Activated CD8-positive, alpha-beta memory T cell treated with anti-CD3 and anti-CD28 coated beads, Interleukin-2, amount 50 U/mL, for 24 hours (primary cell): ENCODE results near the gene WDFY4.

ENCODE experiments used
- DNase-seq: peaks from one replicate; pipeline ENCODE4 v3.0.0-alpha.2; 2020; ENCODE audit errors: extremely low read depth

WDFY4 gene

DNA sequence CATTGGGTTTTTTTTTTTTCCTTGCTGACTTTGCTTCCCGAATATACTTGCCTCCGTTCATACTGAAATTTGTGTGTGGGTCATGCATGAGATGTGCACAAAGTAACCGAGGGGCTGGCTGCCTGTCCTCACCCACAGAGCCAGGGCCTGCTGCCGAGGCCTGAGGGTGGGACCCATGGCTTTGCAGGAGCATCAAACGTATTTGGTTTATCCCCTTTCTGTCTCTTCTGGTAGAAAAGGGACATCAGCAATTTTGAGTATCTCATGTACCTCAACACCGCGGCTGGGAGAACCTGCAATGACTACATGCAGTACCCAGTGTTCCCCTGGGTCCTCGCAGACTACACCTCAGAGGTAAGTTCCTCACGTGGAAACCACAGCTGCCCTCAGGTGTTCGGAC, 258.4 kb downstream of the WDFY4 start:
- no peak for DNase-seq

DNA sequence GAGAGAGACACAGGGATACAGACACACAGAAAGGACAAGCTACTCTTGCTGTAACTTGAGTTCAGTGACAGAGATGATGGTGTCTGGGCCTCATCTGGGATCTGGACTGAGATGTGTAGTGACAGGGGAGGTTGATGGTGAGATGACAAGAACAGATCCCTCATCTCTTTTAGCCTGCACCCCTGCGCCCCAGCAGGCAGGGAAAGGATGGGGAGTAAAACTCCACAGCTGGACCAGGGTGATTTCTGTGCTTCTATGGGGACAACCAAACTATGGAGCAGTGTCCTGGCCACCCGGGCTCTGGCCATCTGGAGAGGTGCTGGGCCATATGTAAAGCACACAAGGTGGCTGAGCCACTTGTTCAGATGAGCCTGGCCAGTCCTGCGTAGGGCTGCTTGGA, 259.5 kb downstream of the WDFY4 start:
- DNase-seq, result no peak

DNA sequence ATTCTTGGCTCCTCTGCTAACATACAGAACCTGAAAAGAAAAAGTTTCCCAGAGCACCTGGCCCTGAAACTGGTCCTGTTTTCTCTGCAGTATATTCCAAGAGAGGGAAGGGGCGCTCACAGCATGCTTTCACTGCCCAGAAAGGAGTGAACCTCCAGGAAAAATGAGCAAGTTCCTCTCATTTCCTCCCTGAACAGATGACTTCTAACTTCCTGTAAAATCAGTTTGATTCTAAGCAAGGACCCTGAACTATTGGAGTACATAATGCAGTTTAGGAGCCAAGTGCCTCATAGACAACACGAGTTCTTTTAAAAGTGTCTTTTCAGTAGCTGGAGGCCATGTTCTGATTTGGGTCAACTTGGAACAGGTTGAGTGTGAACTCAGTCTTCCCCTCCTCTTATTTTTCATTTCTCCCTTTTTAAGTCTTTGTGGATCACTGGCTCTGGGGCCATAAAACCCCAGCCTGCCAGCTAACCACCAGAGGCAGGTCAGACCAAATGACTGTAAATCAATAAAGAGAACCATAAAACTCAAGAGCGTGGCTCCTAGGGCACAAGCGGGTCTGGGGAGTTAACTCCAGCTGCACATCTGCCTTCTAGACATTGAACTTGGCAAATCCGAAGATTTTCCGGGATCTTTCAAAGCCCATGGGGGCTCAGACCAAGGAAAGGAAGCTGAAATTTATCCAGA, 260.9 kb downstream of the WDFY4 start:
- DNase-seq, result no peak

DNA sequence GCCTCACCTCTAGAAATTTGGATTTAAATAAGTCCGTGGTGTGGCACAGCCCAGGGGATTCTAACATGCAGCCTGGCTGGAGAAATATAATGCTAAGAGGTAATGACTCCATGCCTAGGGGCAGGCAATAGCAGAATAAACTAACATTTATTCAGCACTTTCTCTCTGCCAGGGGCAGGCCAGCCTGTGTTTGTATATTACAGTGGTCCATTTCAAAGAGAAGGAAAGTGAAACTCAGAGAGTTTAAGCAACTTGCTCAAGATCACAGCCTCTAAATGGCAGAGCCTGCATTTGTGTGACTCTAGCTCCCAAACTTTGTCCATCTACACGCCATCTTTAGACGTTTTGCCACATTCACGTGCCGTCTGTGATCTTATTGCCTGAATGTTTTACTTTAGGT, 261.7 kb downstream of the WDFY4 start:
- no peak for DNase-seq

DNA sequence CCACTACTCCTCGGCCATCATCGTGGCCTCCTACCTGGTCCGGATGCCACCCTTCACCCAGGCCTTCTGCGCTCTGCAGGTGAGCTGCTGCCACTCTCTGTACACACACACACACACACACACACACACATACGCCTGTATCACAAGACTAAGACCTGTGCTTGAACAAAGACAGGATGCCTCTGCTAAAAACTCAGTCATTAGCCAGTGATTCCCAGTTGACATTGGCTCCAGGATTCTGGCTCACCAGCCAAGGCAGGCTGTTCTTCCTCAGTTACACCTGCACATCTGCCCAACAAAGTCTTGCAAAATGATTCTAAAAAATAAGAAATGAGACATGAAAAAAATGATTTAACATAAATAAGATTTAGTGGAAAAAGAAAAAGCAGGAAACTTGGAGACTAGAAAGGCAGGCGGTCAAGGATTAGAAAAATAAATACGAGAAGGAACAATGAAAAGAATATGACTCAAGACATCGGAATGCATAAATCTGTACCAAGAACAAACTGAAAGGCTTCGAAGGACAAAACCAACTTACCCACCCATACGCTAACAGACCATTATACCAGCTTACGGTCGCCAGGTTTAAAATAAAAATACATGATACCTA, 262.3 kb downstream of the WDFY4 start:
- DNase-seq, result no peak

DNA sequence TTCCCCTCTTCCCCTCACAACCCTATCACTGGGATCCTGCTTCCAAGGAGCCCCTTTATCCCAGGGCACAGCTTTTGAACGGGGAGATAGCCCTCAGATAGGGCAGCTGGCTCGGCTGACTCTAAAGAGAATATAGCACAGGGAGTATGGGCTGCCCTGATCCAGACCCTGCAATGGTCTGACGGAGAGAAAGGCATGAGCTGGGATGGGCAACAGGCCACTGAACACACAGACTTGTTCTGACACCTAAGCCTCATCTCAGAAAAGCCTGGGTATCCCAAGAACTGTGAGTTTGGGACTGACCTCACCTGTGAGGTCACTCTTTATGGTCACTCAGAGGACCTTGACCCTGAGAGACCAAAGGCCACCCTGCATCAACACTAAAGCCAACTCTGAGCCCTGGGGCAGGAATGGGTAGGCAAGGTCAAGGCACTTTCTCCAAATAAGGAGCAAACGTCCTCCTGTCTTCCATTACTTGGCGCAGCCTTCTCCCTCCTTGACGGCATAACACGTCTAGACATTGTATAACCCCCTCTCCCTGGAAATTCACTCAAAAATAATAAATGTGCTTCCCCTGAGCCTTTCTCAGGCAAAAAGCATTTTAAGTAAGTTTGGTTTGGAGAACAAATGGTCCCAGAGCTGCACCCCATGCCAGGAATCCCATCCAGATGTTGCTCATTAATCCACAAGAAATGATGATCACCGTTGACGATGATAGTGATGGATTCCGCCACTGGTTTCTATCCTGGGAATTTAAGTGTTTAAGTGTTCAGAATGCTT, 263.2 kb downstream of the WDFY4 start:
- DNase-seq, result no peak

DNA sequence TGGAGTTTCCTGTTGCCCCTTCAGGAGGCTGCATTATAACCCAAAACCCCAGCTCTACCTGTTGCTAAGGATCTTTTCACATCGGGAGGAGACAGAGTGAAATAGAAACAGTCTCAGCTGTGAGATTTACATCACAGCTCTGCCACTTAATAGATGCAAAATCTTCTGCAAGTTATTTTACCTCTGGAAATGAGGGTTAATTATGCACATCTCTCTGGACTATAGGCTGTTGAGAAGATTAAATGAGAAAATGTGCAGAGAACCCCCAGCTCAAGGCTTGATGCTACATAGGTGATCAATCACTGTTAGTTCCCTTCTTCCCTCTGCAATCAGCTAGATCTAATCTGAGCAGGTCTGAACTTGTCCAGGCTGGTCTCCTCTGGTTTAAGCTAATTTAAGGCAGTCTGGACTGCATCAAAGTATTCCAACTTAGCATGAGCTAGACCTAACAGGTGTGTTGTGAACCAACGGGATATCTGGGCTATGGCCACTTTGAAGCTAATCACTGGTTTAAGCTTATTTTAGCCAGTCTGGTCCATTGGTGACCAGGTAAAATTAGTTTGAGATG, 263.9 kb downstream of the WDFY4 start:
- no peak for DNase-seq

DNA sequence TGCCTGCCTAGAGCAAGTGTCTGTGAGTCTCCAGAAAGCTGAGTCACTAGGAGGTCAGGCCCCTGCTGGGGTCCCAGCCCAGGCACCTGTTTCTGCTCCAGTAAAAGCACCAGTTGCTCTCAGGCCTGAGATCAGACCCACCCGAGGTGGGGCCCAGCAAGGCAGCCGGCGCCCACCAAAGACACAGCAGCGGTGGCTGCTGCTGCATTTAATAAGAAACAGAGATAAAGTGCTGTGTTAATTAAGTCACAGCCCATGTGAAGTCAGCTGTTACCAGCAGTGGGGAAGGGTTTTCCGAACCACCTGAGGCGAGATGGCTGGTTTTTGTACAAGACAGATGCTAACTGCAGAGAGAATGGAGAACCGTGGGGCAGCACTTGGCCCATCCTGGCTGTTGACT, 267.0 kb downstream of the WDFY4 start:
- no peak for DNase-seq

DNA sequence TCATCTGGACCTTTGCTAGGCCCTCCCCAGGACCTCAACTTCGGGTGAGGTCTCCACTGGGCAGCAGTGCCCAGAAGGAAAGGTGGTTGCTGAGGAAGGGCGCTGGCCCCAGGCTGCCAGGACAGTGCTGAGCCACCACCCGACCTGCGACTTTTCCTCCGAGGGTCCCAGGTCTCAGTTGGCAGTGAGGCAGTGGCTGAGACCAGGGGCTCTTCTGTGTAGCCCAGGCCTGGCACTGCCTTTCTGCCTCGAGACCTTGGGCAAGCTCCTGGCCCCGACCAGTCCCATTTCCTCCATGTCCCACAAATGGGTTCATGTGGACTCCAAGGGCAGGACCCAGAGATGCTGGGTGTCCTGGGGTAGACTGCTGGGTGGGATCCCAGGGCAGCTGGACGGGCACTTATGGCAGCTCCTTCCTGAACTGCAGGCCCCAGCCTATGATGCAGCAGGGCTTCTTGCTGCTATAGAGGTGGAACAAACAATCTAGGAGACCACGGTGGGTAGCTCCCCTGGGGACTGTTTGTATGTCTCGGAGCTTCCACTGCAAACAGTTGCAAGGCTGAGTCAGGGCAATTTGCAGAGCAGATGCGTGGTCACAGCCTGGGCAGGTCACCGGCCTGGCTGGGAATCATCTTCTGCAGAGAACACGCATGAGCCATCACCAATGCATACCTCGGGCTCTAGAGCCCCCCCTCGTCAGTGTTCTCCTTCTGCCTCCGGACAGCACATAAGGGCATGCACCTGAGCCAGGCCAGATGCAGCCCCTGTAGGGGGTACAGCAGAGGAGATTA, 272.9 kb downstream of the WDFY4 start:
- no peak for DNase-seq

DNA sequence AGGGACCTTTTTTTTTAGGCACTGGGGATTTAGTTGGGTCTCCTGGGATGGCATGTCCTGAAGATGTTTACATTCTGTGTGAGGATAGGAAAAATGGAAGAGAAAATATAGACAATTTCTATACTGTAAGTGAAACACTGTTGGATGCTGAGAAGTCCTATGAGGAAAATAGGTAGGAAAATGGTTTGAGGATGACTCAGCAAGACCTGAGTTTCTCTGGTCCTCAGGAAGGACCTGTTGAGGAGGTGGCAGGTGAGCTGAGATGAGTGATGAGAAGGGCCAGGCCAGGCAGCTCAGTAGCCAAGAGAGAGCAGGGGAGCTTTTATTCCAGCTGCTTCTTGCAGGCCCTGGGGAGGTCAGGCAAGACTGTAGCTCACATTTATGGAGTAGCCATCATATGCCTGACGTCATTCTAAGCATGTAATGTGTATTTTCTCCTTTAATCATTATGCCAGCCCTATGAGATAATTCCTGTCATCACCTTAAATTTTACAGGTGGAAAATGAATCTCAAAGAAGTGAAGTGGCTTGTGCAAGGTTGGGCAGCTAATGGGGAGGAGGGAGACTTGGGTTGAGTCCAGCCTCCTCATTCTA, 274.0 kb downstream of the WDFY4 start:
- no peak for DNase-seq

DNA sequence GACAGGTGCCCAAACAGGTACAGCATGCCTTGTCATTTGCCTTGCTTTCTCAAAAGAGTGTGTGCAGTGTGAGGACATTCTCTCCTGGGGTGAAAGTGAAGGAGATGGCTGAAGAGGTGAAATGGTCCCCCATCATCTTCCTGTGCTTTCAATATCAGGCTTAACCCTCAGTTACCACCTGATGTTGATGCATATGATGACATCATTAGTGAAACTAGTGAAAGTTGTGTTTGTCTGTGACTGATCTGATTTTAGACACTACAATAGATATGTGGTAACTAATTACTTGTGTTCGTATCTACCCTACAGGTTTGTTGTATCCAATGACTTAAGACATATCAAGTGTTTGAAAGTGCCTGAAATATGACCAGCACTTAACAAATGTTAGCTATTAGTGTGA, 279.4 kb downstream of the WDFY4 start:
- no peak for DNase-seq

DNA sequence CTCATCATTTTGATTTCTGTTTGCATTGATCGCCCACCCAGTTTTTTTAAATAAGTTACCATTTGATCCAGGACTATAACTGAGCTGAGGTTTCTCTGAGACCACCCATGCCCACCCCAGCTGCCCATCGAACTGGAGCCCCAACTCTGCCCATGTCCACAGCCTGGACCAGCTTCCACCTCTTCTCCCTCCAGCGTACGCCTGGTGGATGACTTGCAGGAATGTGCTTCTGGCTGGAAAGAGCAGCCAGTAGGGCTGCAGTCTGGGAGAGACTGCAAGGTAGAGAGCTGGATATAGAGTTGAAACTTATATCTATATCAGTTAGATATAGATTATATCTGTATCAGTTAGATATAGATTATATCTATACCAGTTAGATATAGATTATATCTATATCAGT, 280.8 kb downstream of the WDFY4 start:
- no peak for DNase-seq

DNA sequence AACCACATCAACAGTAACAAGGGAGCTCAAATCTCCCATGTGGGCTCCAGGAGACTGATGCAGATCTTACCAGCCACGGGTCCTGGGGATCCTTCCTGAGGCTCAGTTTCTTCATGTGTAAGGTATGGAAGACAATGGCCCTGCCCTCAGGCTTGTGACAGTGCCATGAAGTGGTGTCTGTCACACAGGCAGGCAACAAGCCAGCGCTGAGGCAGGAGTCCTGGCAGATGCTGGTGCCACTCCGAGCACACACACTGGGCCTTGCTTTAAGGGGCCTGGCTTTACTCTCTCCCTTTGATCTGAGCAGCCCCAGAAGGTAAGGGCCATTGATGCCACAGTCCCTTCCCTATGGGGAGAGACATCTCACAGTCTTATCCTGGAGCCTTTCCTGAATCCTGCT, 283.4 kb downstream of the WDFY4 start:
- no peak for DNase-seq

DNA sequence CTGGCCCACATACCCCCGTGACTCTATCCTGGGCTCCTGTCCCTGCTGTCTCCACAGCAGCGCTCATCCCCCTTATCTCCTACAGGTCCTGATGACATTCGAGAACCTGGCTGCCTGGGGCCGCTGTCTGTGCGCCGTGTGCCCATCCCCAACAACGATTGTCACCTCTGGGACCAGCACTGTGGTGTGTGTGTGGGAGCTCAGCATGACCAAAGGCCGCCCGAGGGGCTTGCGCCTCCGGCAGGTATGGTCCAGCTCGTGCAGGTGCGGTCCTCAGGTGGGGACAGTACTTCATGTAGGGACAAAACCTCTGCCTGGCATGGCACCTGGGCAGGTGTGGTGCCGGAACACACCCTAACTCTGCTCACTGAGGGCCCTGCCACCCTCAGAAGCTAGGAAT, 285.4 kb downstream of the WDFY4 start:
- no peak for DNase-seq

DNA sequence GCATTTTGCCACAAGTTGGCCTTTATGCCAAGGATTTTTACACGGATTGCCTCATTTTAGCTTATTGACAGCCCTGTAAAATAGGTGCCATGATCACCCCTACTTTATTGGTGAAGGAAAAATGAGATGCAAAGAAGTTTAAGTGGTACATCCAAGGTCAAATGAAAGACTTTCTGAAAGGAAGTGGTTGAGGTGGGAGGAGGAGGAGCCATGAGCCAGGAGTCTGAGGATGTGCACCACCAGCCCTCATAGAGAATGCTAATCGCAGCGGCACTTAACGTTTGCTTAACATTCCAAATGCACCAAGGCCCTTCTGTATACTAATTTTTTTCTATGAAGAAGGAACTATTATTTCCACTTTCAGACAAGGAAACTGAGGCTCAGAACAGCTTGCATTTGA, 286.0 kb downstream of the WDFY4 start:
- no peak for DNase-seq

DNA sequence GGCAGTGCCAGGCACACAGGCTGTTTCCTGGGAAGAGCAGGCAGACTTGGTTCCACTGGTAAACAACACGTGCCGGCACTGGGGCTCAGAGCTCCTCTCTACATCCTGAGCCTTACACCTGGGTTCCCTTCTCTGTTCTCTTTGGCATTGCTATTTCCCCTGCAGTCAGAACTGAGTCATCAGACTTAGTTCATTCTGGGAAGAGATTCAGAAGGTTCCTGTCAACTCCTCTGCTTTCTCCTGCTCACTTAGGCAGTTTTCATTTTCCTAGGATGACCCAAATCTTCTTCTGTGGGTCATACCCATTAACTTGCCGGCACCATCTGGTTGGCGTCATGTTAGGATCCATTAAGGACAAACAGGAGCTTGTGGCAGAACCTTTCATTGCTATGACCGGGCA, 288.4 kb downstream of the WDFY4 start:
- no peak for DNase-seq

DNA sequence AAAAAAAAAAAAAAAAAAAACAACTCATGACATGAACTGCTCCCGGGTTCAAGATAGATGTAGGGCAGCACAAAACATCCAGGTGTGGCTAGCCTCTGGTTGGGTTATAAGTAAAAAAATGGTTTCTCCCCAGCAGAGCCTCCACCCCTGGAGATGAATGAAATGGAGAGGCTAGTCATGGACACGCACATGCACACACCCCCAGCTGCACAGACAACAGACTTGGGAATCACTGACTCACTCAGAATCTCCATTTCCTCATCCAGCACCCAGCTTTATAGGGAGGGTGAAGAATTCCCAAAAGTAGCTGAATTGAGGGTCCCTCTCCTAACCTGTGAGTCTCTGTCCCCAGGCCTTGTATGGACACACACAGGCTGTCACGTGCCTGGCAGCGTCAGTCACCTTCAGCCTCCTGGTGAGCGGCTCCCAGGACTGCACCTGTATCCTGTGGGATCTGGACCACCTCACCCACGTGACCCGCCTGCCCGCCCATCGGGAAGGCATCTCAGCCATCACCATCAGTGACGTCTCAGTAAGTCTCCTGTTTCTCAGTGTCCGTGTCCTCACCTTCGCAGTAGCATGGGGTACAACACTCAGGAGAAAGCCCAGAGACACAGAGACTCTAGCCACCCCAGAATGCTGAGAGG, 290.0 kb downstream of the WDFY4 start:
- no peak for DNase-seq

DNA sequence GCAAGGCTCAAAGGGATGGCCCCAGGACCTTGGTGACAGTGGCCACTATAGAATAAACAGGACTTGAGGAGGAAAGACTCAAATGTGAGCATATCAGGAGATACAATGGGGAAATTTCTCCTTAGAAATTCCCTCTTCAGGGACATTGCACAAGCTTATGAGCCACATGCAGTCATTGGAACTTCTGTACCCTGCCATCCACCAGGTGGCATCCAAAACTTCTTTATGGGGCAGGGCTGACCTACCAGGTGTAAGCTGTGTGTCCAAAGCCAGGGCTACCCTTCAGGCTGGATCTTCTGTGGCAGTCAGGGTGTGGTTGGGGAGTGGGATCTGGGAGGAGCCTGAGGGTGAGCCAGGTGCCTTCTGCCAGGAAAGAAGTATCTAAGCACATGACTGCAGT, 291.5 kb downstream of the WDFY4 start:
- no peak for DNase-seq

DNA sequence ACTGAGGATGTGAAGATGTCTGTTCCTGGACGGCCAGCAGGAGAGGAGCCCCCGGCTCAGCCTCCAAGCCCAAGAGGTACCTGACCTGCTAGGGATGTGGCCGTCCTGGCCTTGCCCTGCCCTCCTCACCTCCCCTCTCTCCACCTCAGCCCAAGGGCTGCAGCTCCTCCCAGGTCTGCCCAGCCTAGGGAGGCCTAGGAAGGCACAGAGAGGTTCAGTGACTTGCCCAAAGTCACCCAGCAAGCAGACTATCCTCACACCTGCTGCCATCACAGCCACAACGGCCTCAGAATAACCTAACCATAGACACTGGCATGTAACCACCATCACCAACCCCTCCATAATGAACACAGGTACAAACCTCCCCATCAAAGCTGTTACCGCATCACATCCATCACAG, 293.6 kb downstream of the WDFY4 start:
- DNase-seq, result no peak

DNA sequence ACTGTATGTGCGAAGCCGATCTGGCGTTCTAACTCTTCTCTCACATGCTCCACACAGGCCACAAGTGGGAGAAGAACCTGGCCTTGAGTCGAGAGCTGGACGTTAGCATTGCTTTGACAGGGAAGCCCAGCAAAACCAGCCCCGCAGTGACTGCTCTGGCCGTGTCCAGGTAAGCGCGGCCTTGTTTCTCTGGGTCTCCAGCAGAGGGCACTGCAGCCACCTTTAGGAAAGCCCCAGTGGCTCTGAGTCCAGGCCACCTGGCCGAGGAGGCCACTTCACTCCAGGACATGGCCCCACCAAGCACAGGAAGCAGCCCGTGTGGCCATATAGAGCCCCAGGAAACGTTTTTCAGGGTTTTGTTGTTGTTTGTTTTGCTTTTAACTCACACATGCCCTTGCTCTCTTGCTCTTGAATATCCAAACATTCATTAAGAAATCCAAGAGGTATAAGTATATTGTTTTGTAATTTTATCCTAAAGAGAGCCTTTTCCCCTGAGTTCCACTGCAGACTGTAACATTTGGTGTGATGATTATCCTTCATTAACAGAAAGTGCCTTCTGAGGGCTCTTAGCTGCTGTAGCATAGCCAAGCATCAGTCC, 296.7 kb downstream of the WDFY4 start:
- DNase-seq, result no peak

DNA sequence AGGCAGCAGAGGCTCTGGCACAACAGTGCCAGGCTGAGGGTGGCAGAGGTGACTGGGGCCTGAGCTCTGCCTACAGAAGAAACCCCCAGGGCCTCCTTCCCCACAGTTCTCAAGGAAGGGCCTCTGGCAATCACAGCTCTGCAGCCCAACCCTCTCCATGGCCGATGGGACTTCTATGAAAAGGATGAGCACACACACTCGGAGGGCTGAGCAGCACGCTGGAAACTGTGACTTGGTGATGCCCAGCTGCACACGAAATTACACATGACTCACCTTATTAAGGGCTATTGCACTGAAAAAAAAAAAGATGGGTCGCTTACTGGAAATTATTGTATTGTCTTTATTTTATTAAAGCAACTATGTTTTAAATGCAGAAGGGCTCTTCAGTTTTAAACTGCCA, 297.9 kb downstream of the WDFY4 start:
- no peak for DNase-seq
